Epithelial cell of esophagus (primary cell): ENCODE results near the gene SRSF12.

Source experiments
- DNase-seq: peaks from one replicate; pipeline ENCODE4 v3.0.0; 2010; ENCODE audit warnings: low read depth
- H3K4me3 ChIP-seq: 2 replicates; pipeline ENCODE4 v1.5.1; 2011; ENCODE audit warnings: mild to moderate bottlenecking, low read length, control low read depth
- CTCF ChIP-seq: IDR thresholded peaks from 2 replicates; pipeline ENCODE4 v1.5.1; 2011; ENCODE audit warnings: low read depth, mild to moderate bottlenecking, low read length, control low read depth, inconsistent platforms; ENCODE audit not compliant: insufficient read depth; ENCODE audit errors: missing control alignments

SRSF12 gene

GRCh38 chr6:89081423-89082322 is 36.2 kb downstream of the SRSF12 start:
- TF ChIP-seq CTCF: no peak
- peak; percentile 97 for DNase-seq
- peak overlapping the region; percentile 96 for H3K4me3 ChIP-seq

- DNase-seq: peak; percentile 10
- H3K4me3 ChIP-seq: peak overlapping the region; percentile 96
- no peak for TF ChIP-seq CTCF
Observed at GRCh38 chr6:89081129-89081422, 36.8 kb downstream of the SRSF12 start.

- no peak for TF ChIP-seq CTCF
Observed at GRCh38 chr6:89080281-89081128, 37.4 kb downstream of the SRSF12 start, which contains the start of gene PNRC1. Gene PNRC1, plus strand, starts transcription at chr6:89080751. Its CDS starts 144 bp downstream, at chr6:89080895.

GRCh38 chr6:89079511-89080234 is 38.2 kb downstream of the SRSF12 start:
- peak overlapping the region; percentile 96 for H3K4me3 ChIP-seq
- DNase-seq: peak; percentile 57
- TF ChIP-seq CTCF: no peak

More at GRCh38 chr6:89080281-89081128, 37.4 kb downstream of the SRSF12 start, which contains the start of gene PNRC1:
- H3K4me3 ChIP-seq: peak within 1 kb of the TSS; percentile 96
- peak; percentile 100 for DNase-seq

- no peak for DNase-seq
- TF ChIP-seq CTCF: no peak
- H3K4me3 ChIP-seq: no peak overlapping the region
Observed at GRCh38 chr6:89073840-89074239, 44.0 kb downstream of the SRSF12 start.

- H3K4me3 ChIP-seq: no peak overlapping the region
- DNase-seq: peak; percentile 27
- TF ChIP-seq CTCF: no peak
Observed at GRCh38 chr6:89073014-89073620, 44.8 kb downstream of the SRSF12 start.
